IPS-18a (cell line): ENCODE results near the gene S100A10.

ENCODE experiments used
- H3K27ac ChIP-seq: one replicate; pipeline ENCODE4 v1.5.1; 2013; ENCODE audit warnings: low read length
- H3K27me3 ChIP-seq: one replicate; pipeline ENCODE4 v1.6.1; 2013; ENCODE audit warnings: mild to moderate bottlenecking, low read length; ENCODE audit not compliant: control insufficient read depth, insufficient read depth
- H3K36me3 ChIP-seq: one replicate; pipeline ENCODE4 v1.6.1; 2013; ENCODE audit warnings: low read depth, low read length; ENCODE audit not compliant: control insufficient read depth
- H3K4me1 ChIP-seq: one replicate; pipeline ENCODE4 v1.6.1; 2013; ENCODE audit warnings: low read depth, low read length; ENCODE audit not compliant: control insufficient read depth
- H3K4me3 ChIP-seq: one replicate; pipeline ENCODE4 v1.5.1; 2013; ENCODE audit warnings: low read length
- H3K9ac ChIP-seq: one replicate; pipeline ENCODE4 v1.6.1; 2013; ENCODE audit warnings: mild to moderate bottlenecking, low read length, moderate library complexity
- H3K9me3 ChIP-seq: one replicate; pipeline ENCODE4 v1.6.1; 2013; ENCODE audit warnings: low read depth, low read length; ENCODE audit not compliant: control insufficient read depth

Gene S100A10

DNA sequence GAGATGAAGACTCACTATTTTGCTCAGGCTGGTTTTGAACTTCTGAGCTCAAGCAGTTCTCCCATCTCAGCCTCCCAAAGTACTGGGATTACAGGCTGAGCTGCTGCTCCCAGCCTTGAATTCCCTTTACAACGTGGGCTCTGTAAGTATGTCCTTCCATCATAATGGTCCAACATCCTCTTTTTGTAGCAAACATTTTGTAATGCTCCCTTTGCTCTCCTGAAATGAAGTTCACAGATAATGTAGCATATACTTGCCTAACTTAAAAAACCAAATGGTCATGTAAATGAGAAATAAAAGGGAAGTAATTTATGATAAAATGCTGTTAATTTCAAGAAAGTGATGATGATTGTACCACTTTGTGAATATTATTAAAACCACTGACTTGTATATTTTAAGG is 53.9 kb downstream of the S100A10 start:
- no peak overlapping the region for H3K4me3 ChIP-seq
- H3K9me3 ChIP-seq = no peaks in the 10 kb centered on the region
- H3K4me1 ChIP-seq = no peaks in the 10 kb centered on the region
- H3K27me3 ChIP-seq = no peaks in the 10 kb centered on the region
- no peak overlapping the region for H3K9ac ChIP-seq
- no peaks in the 10 kb centered on the region for H3K36me3 ChIP-seq
- H3K27ac ChIP-seq = no peak overlapping the region

DNA sequence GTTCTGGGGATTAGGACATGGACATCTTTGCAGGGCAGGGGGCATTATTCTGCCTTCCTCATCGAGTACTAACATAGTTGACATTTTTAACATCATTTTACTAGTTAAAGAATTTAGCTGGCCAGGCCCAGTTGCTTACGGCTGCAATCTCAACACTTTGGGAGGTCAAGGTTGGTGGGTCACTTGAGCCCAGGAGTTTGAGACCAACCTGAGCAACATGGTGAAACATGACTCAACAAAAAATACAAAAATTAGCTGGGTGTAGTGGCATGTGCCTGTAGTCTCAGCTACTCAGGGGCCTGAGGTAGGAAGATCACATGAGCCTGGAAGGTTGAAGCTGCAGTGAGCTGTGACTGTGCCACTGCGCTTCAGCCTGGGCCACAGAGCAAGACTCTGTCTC is 54.5 kb downstream of the S100A10 start:
- no peaks in the 10 kb centered on the region for H3K4me1 ChIP-seq
- no peaks in the 10 kb centered on the region for H3K36me3 ChIP-seq
- H3K9me3 ChIP-seq = no peaks in the 10 kb centered on the region
- H3K27me3 ChIP-seq = no peaks in the 10 kb centered on the region
- H3K4me3 ChIP-seq = no peak overlapping the region
- no peak overlapping the region for H3K9ac ChIP-seq
- no peak overlapping the region for H3K27ac ChIP-seq

GRCh38 chr1:151936653-151937052 is 57.0 kb downstream of the S100A10 start:
- Histone ChIP-seq H3K9ac (no peak overlapping the region), H3K27me3 (no peaks in the 10 kb centered on the region), H3K4me1 (no peaks in the 10 kb centered on the region), H3K36me3 (no peaks in the 10 kb centered on the region), H3K9me3 (no peaks in the 10 kb centered on the region), H3K4me3 (no peak overlapping the region), H3K27ac (no peak overlapping the region)

GRCh38 chr1:151935894-151936602 is 57.6 kb downstream of the S100A10 start:
- Histone ChIP-seq H3K4me3 (no peak overlapping the region), H3K9me3 (no peaks in the 10 kb centered on the region), H3K36me3 (no peaks in the 10 kb centered on the region), H3K9ac (no peak overlapping the region), H3K27me3 (no peaks in the 10 kb centered on the region), H3K4me1 (no peaks in the 10 kb centered on the region), H3K27ac (no peak overlapping the region)

- no peaks in the 10 kb centered on the region for H3K27me3 ChIP-seq
- H3K4me1 ChIP-seq = no peaks in the 10 kb centered on the region
- no peaks in the 10 kb centered on the region for H3K9me3 ChIP-seq
- H3K27ac ChIP-seq = no peak overlapping the region
- no peak overlapping the region for H3K9ac ChIP-seq
- no peaks in the 10 kb centered on the region for H3K36me3 ChIP-seq
- H3K4me3 ChIP-seq = no peak overlapping the region
Measured at GRCh38 chr1:151935154-151935553, 58.5 kb downstream of the S100A10 start.

DNA sequence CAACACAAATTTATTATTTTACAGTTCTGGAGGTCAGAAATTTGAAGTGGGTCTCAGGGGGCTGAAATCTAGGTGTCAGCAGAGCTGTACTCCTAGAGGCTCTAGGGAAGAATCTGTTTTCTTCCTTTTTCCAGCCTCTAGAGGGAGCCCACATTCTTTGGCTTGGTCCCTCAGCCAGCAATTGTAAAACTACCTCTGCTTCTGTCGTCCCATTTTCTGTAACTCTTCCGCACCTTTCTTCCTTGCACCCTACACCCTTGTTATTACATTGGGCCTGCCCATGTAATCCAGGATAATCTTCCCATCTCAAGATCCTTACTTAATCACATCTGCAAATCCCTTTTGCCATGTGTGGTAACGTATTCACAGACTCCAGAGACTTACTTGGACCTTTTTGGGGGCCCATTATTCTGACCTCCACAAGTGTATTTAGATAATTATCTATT is 59.6 kb downstream of the S100A10 start:
- Histone ChIP-seq H3K27me3 (no peaks in the 10 kb centered on the region), H3K4me3 (no peak overlapping the region), H3K36me3 (no peaks in the 10 kb centered on the region), H3K27ac (no peak overlapping the region), H3K9me3 (no peaks in the 10 kb centered on the region), H3K4me1 (no peaks in the 10 kb centered on the region), H3K9ac (no peak overlapping the region)
